ENCODE results near the gene STMN1.

Gene STMN1

GRCh38 chr1:25895365-25895990 is 10.7 kb downstream of the STMN1 start:
- no peak for DNase-seq (ENCODE audit: low read depth)

- DNase-seq (ENCODE audit: low read depth) = no peak
Observed at GRCh38 chr1:25893116-25893515, 13.1 kb downstream of the STMN1 start.

GRCh38 chr1:25891606-25892005 is 14.6 kb downstream of the STMN1 start:
- no peak for DNase-seq (ENCODE audit: low read depth)

- no peak for DNase-seq (ENCODE audit: low read depth)
Observed at GRCh38 chr1:25890239-25891034, 15.8 kb downstream of the STMN1 start.

GRCh38 chr1:25889470-25889869 is 16.7 kb downstream of the STMN1 start:
- DNase-seq (ENCODE audit: low read depth) = no peak

- DNase-seq (ENCODE audit: low read depth) = no peak
Observed at GRCh38 chr1:25888426-25888987, 17.7 kb downstream of the STMN1 start.

- DNase-seq (ENCODE audit: low read depth) = no peak
Observed at GRCh38 chr1:25885602-25886001, 20.6 kb downstream of the STMN1 start.

- DNase-seq (ENCODE audit: low read depth) = no peak
Observed at GRCh38 chr1:25881266-25881665, 25.0 kb downstream of the STMN1 start.

GRCh38 chr1:25880518-25880917 is 25.7 kb downstream of the STMN1 start:
- no peak for DNase-seq (ENCODE audit: low read depth)

GRCh38 chr1:25879675-25880074 is 26.5 kb downstream of the STMN1 start:
- no peak for DNase-seq (ENCODE audit: low read depth)

GRCh38 chr1:25878690-25879089 is 27.5 kb downstream of the STMN1 start:
- DNase-seq (ENCODE audit: low read depth) = no peak

GRCh38 chr1:25877155-25877554 is 29.1 kb downstream of the STMN1 start:
- no peak for DNase-seq (ENCODE audit: low read depth)

GRCh38 chr1:25876693-25877077 is 29.5 kb downstream of the STMN1 start:
- no peak for DNase-seq (ENCODE audit: low read depth)

- no peak for DNase-seq (ENCODE audit: low read depth)
Observed at GRCh38 chr1:25875856-25876692, 30.1 kb downstream of the STMN1 start.

- no peak for DNase-seq (ENCODE audit: low read depth)
Observed at GRCh38 chr1:25875154-25875855, 30.9 kb downstream of the STMN1 start, which contains the start of gene PAQR7. TSS of gene PAQR7 (minus strand) at chr1:25875708. CDS start at chr1:25863839, 11,869 bp downstream.

GRCh38 chr1:25874635-25875153 is 31.5 kb downstream of the STMN1 start:
- no peak for DNase-seq (ENCODE audit: low read depth)

GRCh38 chr1:25874209-25874608 is 32.0 kb downstream of the STMN1 start:
- DNase-seq (ENCODE audit: low read depth) = no peak

- DNase-seq (ENCODE audit: low read depth) = no peak
Observed at GRCh38 chr1:25873120-25873519, 33.1 kb downstream of the STMN1 start.

GRCh38 chr1:25872713-25873112 is 33.5 kb downstream of the STMN1 start:
- no peak for DNase-seq (ENCODE audit: low read depth)

GRCh38 chr1:25871704-25872494 is 34.3 kb downstream of the STMN1 start:
- DNase-seq (ENCODE audit: low read depth) = no peak
